ENCODE measurements around the gene SLC14A1. TPM values are rescaled to one million over a fixed set of nuclear protein-coding genes. Genes with fewer than 3 reads are reported as not detected.
"Not testable (repeated sequence)": the region's sequence is repeated elsewhere in the genome, so short reads cannot be mapped to it uniquely, and the experiment has no call there.

SLC14A1 gene
- total RNA-seq, 1 donor from 2014 or later = 0.52 TPM

GRCh38 chr18:45724601-45725000, 620 bp downstream of the SLC14A1 start:
- ATAC-seq = no peak

- ATAC-seq = no peak
These were observed 1.4 kb downstream of the SLC14A1 start for GRCh38 chr18:45725336-45725735.

GRCh38 chr18:45726603-45727002, 2.6 kb downstream of the SLC14A1 start:
- no peak for ATAC-seq

- no peak for ATAC-seq
These were observed 3.1 kb downstream of the SLC14A1 start for GRCh38 chr18:45727068-45727467.

GRCh38 chr18:45728336-45729010, 4.5 kb downstream of the SLC14A1 start:
- no peak for ATAC-seq

GRCh38 chr18:45730832-45731575, 7.0 kb downstream of the SLC14A1 start:
- ATAC-seq = no peak

GRCh38 chr18:45731716-45732115, 7.7 kb downstream of the SLC14A1 start:
- no peak for ATAC-seq

- no peak for ATAC-seq
These were observed 9.6 kb downstream of the SLC14A1 start for GRCh38 chr18:45733535-45733934.

GRCh38 chr18:45734505-45734904, 10.5 kb downstream of the SLC14A1 start:
- no peak for ATAC-seq

- no peak for ATAC-seq
These were observed 11.0 kb downstream of the SLC14A1 start for GRCh38 chr18:45734944-45735343.

GRCh38 chr18:45738660-45739059, 14.7 kb downstream of the SLC14A1 start:
- ATAC-seq = no peak

- no peak for ATAC-seq
These were observed 15.3 kb downstream of the SLC14A1 start for GRCh38 chr18:45739268-45739667.

- no peak for ATAC-seq
These were observed 15.9 kb downstream of the SLC14A1 start for GRCh38 chr18:45739848-45740247.

- ATAC-seq = no peak
These were observed 17.1 kb downstream of the SLC14A1 start for GRCh38 chr18:45741056-45741455.

- no peak for ATAC-seq
These were observed 22.0 kb downstream of the SLC14A1 start for GRCh38 chr18:45745817-45746461.

GRCh38 chr18:45748501-45748900, 24.5 kb downstream of the SLC14A1 start:
- no peak for ATAC-seq

GRCh38 chr18:45749918-45750689, 26.1 kb downstream of the SLC14A1 start:
- ATAC-seq = no peak

- ATAC-seq = no peak
These were observed 27.8 kb downstream of the SLC14A1 start for GRCh38 chr18:45751766-45752165.

GRCh38 chr18:45752681-45753080, 28.7 kb downstream of the SLC14A1 start:
- ATAC-seq = no peak

- no peak for ATAC-seq
These were observed 29.3 kb downstream of the SLC14A1 start for GRCh38 chr18:45753286-45753685.

- peak; percentile 43 for ATAC-seq
These were observed 32.0 kb downstream of the SLC14A1 start for GRCh38 chr18:45755934-45756333.

GRCh38 chr18:45757005-45757404, 33.0 kb downstream of the SLC14A1 start:
- ATAC-seq = no peak

- not testable (repeated sequence) for ATAC-seq
These were observed 33.7 kb downstream of the SLC14A1 start for GRCh38 chr18:45757644-45758043.

Data from esophagus mucosa (tissue), 1 donor.